Astrocyte of the hippocampus (primary cell): ENCODE results near the gene SCUBE1.

ENCODE experiments used
- DNase-seq: peaks from one replicate; pipeline ENCODE4 v3.0.0; 2011; ENCODE audit warnings: low read depth, low spot score

Gene SCUBE1

DNA sequence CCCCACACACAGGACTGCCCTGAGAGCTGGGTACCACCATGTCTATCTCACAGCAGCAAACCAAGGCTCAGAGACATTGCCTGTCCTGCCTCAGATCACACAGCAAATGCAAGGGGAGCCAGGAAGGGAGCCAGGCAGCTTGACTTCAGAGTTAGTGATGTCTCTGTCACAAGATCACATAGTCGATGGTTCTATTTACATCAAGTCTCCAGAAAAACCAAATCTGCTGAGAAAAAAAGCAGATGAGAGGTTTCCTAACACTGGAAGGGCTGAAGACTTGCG, 16.1 kb downstream of the SCUBE1 start:
- no peak for DNase-seq

DNA sequence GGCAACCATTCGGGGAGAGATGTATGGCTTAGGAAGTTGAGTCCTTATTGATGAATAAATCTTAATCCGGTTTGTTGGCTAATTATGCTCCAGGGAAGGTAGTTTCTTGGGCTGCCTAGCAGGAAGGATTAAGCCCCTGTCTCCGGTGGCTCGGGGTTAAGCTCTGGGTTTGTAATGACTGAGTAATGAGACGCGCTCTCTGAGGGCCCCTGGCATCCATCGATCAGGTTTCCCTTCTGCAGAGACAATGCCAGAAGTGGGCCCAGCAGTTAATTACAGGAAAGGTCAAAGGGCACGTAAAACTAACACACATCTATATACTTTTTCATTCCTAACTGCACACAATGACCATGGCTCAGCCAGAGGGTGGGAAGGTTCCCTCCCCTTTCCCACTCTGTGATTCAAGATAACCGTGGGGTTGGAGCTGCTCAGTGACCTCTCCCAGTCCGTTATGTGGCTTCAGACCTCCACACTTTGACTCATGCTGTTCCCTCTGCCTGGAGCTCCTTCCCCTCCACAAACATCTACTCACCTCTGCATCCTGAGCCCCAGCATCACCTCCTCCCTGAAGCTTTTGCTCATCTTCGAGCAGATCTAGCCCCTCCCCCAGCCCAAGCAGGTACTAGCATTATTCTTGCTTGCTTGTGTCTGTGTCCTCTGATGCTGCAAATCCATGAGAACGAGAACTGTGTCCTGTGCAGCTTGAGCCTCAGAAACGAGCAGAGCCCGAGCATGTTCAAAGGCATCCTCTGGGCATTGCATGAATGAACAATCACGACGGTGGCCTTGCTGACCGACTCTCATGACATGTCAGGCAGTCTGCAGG, 16.6 kb downstream of the SCUBE1 start:
- DNase-seq, result no peak

- DNase-seq, result no peak
Observed at GRCh38 chr22:43325176-43325575, 18.0 kb downstream of the SCUBE1 start.

DNA sequence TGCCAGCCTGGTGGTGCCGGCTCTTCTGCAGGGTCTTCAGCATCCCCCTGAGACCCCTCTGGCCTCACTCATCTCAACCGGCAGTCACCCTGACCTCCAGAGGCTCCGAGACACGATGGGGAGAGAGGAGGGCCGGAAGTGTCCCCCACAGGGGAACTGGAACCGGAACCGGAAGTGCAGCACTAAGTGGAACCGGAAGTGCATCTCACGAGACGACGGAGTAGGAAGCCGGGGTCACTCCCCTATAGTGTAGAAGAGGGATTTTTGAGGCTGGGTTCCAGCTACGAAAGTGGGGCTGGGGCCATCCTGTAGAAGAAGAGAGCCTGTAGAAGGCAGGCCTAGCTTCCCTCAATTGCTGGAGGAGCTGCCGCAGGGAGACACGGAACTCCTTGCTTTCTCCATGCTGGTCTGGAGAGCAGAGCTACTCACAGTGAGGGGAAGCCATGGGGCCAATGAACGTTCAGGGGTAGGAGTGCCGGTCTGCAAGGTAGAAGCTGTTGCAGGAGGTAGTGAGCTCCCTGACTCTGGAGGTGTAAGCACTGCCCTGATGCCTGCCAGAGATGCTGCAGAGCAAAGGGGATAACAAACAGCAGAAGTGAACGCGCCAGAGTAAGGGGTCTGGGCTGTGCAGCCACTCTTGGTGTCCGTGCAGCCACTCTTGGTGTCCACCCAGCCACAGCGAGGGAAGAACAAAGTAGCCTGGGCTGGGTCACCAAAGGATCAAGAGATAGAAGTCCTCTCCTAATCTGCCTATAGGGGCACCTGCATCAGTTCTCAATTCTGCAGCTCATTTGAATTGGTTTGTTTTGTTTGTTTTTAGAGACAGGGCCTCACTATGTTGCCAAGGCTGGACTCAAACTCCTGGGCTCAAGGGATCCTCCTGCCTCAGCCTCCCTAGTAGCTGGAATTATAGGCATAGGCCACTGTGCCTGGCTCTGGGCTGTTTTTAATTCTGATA, 21.9 kb downstream of the SCUBE1 start:
- DNase-seq, result no peak

DNA sequence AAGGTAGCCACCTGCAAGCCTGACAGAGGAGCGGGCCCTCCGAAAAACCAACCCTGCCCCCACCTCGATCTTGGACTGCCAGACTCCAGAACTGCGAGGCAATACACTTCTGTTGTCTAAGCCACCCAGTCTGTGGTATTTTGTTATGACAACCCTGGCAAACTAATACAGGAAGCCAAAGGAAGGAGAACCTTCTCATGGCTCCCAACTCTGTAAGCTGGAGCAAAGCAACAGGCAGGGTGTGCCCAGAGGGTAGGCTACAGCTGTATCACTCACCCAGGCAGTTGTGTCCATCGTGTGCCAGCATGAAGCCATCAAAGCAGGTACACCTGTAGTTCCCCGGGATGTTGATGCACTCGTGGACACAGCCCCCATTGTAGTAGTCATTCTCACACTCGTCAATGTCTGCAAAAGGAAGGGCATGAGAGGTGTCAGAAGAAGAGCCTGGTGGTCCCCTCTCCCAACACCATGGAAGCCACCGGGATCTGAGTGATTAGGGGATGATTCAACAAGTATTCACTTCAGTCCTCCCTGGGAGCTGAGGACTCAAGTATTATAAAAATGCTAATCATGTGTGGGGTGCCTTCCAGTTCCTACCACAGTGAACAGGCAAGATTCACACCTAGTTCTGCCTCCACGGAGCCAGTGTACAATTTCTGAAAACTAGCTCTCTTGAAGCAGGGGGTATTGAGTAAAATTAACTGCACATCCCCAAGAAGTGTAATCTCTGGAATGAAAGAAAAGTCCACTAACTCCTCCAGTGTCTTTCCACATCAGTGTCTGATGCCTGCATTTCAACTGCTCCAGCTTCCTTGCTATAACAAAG, 23.3 kb downstream of the SCUBE1 start:
- peak; percentile 21 for DNase-seq

DNA sequence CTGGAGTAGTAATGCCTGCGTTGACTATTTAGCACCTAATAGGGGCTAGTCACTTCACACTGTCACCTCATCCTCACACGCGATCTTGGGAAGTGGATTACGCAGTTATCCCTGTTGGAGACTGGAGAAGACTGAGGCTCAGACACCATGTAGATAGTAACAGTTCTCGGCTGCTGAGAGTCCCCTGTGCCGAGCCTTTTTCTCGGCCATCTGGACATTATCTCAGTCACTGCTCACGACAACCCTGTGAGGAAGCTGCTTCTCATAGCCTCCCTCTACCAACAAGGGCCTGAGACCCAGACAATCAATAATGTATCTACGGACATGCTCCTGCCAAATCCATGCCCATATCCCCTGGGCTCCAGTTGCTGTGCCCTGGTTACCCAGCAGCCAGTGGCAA, 25.9 kb downstream of the SCUBE1 start:
- DNase-seq, result no peak

- no peak for DNase-seq
Observed at GRCh38 chr22:43315687-43316217, 27.4 kb downstream of the SCUBE1 start.

DNA sequence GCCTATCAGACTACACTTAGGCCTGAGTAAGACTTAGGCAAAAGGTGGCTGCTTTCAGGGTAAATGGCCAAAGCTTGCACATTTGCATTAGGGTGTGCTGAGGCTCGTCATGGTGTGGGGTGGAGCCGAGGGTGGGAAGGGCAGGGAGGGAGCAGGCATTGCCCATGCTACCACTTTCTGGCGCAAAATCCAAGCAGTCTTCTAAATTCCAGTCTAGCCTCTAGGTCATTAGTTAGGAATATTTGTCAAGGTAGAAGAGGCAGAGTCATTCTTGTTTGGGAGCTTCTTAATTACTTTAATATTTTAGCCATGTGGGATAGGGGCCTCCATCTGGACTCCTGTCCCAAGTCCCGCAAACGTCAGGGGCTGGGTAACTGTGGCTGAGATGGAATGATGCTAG, 28.6 kb downstream of the SCUBE1 start:
- no peak for DNase-seq

- DNase-seq, result peak; percentile 20
Observed at GRCh38 chr22:43313890-43314474, 29.2 kb downstream of the SCUBE1 start.

DNA sequence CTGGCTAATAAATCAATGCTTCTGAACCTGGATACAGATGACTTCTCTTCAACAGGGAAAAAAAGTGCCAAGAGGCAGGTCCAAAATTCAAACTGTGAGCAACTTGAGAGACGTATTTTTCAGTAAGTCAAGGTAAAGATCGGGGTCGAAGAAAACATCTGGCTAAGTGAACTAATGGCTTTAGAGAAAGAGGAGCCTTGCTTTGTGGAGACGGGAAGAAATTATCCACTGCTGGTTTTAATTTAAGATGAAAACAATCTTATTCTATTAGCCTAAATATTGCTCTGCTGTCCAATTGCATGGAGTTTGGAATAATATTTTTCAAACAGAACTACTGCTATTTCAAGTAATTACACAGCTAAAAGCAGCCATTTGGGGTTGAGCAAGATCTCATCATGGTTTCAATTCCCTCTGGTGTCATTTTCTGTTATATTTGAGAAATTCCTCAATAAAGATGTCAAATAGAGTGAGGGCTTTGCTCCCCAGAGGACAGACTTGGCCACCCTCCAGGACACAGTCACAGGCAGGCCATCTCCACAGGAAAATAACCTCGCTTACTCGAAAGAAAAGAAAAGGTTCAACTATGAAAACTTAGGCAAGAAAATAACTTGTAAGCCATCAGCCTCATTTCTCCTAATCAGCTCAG, 29.8 kb downstream of the SCUBE1 start:
- DNase-seq, result no peak

DNA sequence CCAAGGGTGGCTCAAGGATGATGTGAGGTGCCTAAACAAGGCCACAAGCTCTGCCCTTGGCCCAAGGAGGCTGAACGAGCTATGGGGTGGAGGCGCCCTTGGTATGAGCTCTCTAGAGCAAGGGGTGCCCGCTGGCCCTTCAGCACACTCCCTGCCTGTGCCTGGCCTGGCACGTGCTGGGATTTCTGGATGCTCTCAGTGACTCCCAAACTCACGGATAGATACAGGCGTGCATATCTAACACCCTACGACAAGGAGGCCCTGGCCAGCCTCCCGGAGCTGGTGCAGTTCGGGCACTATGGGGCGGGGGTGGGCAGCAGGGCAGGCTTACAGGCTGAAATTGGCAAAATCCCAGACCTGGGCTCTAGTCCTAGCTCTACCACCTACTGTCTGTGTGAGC, 30.6 kb downstream of the SCUBE1 start:
- no peak for DNase-seq

DNA sequence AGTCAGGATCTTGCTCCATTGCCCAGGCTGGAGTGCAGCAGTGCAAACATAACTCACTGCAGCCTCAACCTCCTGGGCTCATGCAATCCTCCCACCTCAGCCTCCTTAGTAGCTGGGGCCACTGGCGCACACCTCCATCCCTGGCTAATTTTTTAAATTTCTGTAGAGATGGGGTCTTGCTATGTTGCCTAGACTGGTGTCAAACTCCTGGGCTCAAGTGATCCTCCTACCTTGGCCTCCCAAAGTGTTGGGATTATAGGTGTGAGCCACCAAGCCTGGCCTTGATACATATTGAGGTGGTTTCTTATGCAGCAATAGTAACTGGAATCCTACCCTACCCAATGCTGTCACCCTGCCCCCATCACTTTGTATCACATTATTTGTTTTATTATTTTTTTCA, 32.4 kb downstream of the SCUBE1 start:
- DNase-seq, result no peak

- DNase-seq, result no peak
Observed at GRCh38 chr22:43310311-43310710, 32.9 kb downstream of the SCUBE1 start.

GRCh38 chr22:43308836-43309235, 34.3 kb downstream of the SCUBE1 start:
- no peak for DNase-seq

GRCh38 chr22:43308060-43308830, 34.9 kb downstream of the SCUBE1 start:
- DNase-seq, result no peak

GRCh38 chr22:43305806-43306205, 37.4 kb downstream of the SCUBE1 start:
- peak; percentile 26 for DNase-seq

- no peak for DNase-seq
Observed at GRCh38 chr22:43304831-43305590, 38.2 kb downstream of the SCUBE1 start.

DNA sequence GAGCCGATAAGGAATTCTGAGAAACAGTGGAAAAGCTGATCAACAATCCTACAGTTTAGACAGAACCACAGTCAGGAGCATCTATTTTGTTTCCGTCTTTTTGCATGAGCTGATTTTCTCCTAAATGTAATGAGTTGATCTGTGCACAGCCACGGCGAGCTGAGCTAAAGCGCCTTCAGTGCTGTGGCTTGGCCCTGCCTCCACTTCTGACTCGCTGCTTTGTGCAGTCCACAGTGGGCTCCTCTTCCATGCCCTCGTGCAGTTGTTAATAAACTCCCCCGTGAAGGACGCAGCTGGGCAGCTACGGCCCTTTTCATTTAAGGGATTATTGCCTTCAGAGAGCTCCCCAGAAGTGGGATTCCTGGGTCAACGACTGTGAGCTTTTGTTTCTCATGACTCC, 39.4 kb downstream of the SCUBE1 start:
- no peak for DNase-seq

- no peak for DNase-seq
Observed at GRCh38 chr22:43303166-43303565, 40.0 kb downstream of the SCUBE1 start.
